ENCODE results near the gene OTUD3. TPM values are rescaled to one million over a fixed set of nuclear protein-coding genes. Genes with fewer than 3 reads are reported as not detected.

The OTUD3 gene
- total and polyA plus RNA-seq, 9 of the 15 experiments (the other 6 are each of a cell fraction or from before 2014, with no cell fraction given): 2.0 to 16.6 (median 11.0) TPM

- DNase-seq (ENCODE audit: extremely low read depth in 1 of 4, low spot score in 3 of 4) (peak in 2 of 4 experiments; percentile 12 to 19), ATAC-seq (no peak; the same call in 2 of the 3 replicates), FAIRE-seq (no peak)
- 1% methylated on average over 17 of the region's 17 CpGs for WGBS (ENCODE audit: insufficient coverage, low coverage, missing lambda C conversion rate)
- Histone ChIP-seq H3K27ac (ENCODE audit: extremely low read depth, low read depth, low read length) (no peak overlapping the region), H4K20me1 (replicated peaks; ENCODE audit: control insufficient read depth, insufficient read depth, low read length) (no peaks in the 10 kb centered on the region), H3K4me2 (ENCODE audit: insufficient read depth, low read length) (no peak overlapping the region), H3K9me1 (ENCODE audit: control insufficient read depth, insufficient read depth, low read length) (no peaks in the 10 kb centered on the region), H3K79me2 (ENCODE audit: control insufficient read depth, insufficient read depth, low read length) (no peaks in the 10 kb centered on the region), H3K36me3 (ENCODE audit: control insufficient read depth, insufficient read depth, low read length) (no peaks in the 10 kb centered on the region), H3K9ac (ENCODE audit: insufficient read depth in 1 of 2, low read depth in 2 of 2, low read length in 2 of 2) (0 out of 4 replicates have a peak overlapping the region, but pooled peaks of 1 of the 2 experiments have one; percentile 13), H3K4me3 (no peak overlapping the region), H3K4me1 (replicated peaks in 1 of 2; ENCODE audit: control insufficient read depth in 2 of 2, insufficient read depth in 2 of 2, low read length in 2 of 2) (peaks cover 0 to 8% of the 10 kb centered on the region in 2 experiments; a peak in 2 of 5 replicates), H3K27me3 (ENCODE audit: control insufficient read depth in 2 of 2, insufficient read depth in 2 of 2, low read length in 2 of 2) (peaks cover 26 to 62% of the 10 kb centered on the region in 2 experiments; a peak in 4 of 5 replicates), H2AFZ (ENCODE audit: low read depth, low read length) (no peak overlapping the region), H3K9me3 (replicated peaks; ENCODE audit: control insufficient read depth, insufficient read depth, low read depth, low read length) (no peaks in the 10 kb centered on the region)
- no TSS peak for BruUV-seq (replicated peaks)
- intact Hi-C loops (cut with micrococcal nuclease) (no loop called here), in situ Hi-C loops (cut with MboI) (loop anchor here (25.0 kb wide), 1 partner anchor 1290 kb away; no protein-coding TSS in a partner anchor)
- ChIA-PET CTCF (ENCODE audit: low intra/inter-chr PET ratio) (no interaction called here), POLR2A (interaction anchor here (1.1 to 1.3 kb wide), 2 partner anchors 12 to 44 kb away, joined by 3 to 4 read pairs; no protein-coding TSS in a partner anchor)
- TF ChIP-seq GATA2 (CRISPR knock-in tag; IDR thresholded peaks at IDR 0.05) (no peak), CBFB (CRISPR knock-in tag; IDR thresholded peaks at IDR 0.05) (0 out of 2 replicates have a peak, but pooled peaks have one; percentile 39), PYGO2 (tag; IDR thresholded peaks at IDR 0.05) (no peak)
Measured at GRCh38 chr1:19922015-19922688, 40.0 kb downstream of the OTUD3 start.
